DND-41 (cell line): ENCODE results near the gene YRDC.

Experiments used
- ATAC-seq: fragments of 200-7000 bp; cut with Tn5 transposase; 3 replicates; pipeline ENCODE4 v1.9.1; 2021; ENCODE audit warnings: low read depth; ENCODE audit not compliant: insufficient read depth
- DNase-seq: peaks from one replicate; pipeline ENCODE4 v3.0.0-alpha.2; 2020
- H2AFZ ChIP-seq: 2 replicates; pipeline ENCODE4 v1.6.0; 2012; ENCODE audit warnings: low read depth, low read length
- H3K27ac ChIP-seq: 2 replicates; pipeline ENCODE4 v1.5.1; 2012; ENCODE audit warnings: low read length, inconsistent platforms
- H3K27me3 ChIP-seq: fragments of 200-600 bp; sonication (generic); 2 replicates; pipeline ENCODE4 v1.6.0; 2012; ENCODE audit warnings: low read length, mild to moderate bottlenecking, inconsistent platforms; ENCODE audit not compliant: insufficient read depth, poor library complexity
- H3K36me3 ChIP-seq: 2 replicates; pipeline ENCODE4 v1.5.1; 2012; ENCODE audit warnings: low read length, inconsistent platforms; ENCODE audit not compliant: insufficient read depth
- H3K4me1 ChIP-seq: 2 replicates; pipeline ENCODE4 v1.5.1; 2012; ENCODE audit warnings: mild to moderate bottlenecking, low read length; ENCODE audit not compliant: insufficient read depth
- H3K4me2 ChIP-seq: 2 replicates; pipeline ENCODE4 v1.6.0; 2012; ENCODE audit warnings: mild to moderate bottlenecking, moderate library complexity, low read length, inconsistent platforms; ENCODE audit not compliant: insufficient read depth
- H3K4me3 ChIP-seq, 2 experiments: fragments of 200-600 bp in 1 of 2; shearing (Covaris generic) in 1 of 2; 2 replicates each; pipeline ENCODE4 v1.5.1; 2012 to 2016; ENCODE audit warnings: inconsistent platforms in 2 of 2, low read length in 2 of 2, mild to moderate bottlenecking in 2 of 2, low read depth in 1 of 2, moderate library complexity in 1 of 2
- H3K79me2 ChIP-seq: 2 replicates; pipeline ENCODE4 v1.6.0; 2012; ENCODE audit warnings: low read length, inconsistent platforms; ENCODE audit not compliant: insufficient read depth
- H3K9ac ChIP-seq: 2 replicates; pipeline ENCODE4 v1.6.0; 2012; ENCODE audit warnings: low read depth, mild to moderate bottlenecking, inconsistent platforms, low read length, moderate library complexity
- H3K9me3 ChIP-seq: 2 replicates; pipeline ENCODE4 v1.5.1; 2012; ENCODE audit warnings: low read length, moderate library complexity, mild to moderate bottlenecking, inconsistent platforms; ENCODE audit not compliant: insufficient read depth, severe bottlenecking
- H4K20me1 ChIP-seq: 2 replicates; pipeline ENCODE4 v1.6.0; 2012; ENCODE audit warnings: low read length; ENCODE audit not compliant: insufficient read depth
- CTCF ChIP-seq: IDR thresholded peaks from 2 replicates; pipeline ENCODE4 v1.5.1; 2012; ENCODE audit warnings: borderline replicate concordance, low read length, moderate library complexity, mild to moderate bottlenecking; ENCODE audit not compliant: poor library complexity, severe bottlenecking; ENCODE audit errors: extremely low read depth
- EZH2 ChIP-seq: IDR thresholded peaks from 3 replicates; pipeline ENCODE4 v1.6.1; 2012; ENCODE audit warnings: borderline replicate concordance, low read depth, mild to moderate bottlenecking, moderate library complexity, low read length, inconsistent platforms; ENCODE audit not compliant: severe bottlenecking

YRDC gene

GRCh38 chr1:37793773-37794371 is 14.1 kb downstream of the YRDC start, which contains the start of gene MANEAL:
Gene MANEAL (plus strand): TSS chr1:37793847. CDS start chr1:37794183, 336 bp downstream.
- DNase-seq (peak; percentile 59), ATAC-seq (peak; percentile 76)
- TF ChIP-seq CTCF (no peak), EZH2 (no peak)
- Histone ChIP-seq H3K4me1 (peaks cover 30% of the 10 kb centered on the region), H3K4me2 (peak within 1 kb of the TSS; percentile 99), H4K20me1 (peaks cover 20% of the 10 kb centered on the region; the same call in 1 of the 2 replicates), H3K4me3 (peak within 1 kb of the TSS; percentile 78 to 97; a peak in 3 of 4 replicates), H3K27ac (peak within 1 kb of the TSS; percentile 93), H2AFZ (peak within 1 kb of the TSS; percentile 99), H3K27me3 (no peaks in the 10 kb centered on the region), H3K36me3 (peaks cover 30% of the 10 kb centered on the region), H3K9ac (peak within 1 kb of the TSS; percentile 98), H3K9me3 (no peaks in the 10 kb centered on the region), H3K79me2 (peaks cover 33% of the 10 kb centered on the region)

GRCh38 chr1:37792943-37793686 is 14.9 kb downstream of the YRDC start:
- Histone ChIP-seq H3K27me3 (peaks cover under 1% of the 10 kb centered on the region), H3K36me3 (peaks cover 23% of the 10 kb centered on the region), H3K79me2 (peaks cover 33% of the 10 kb centered on the region), H2AFZ (peak overlapping the region; percentile 83), H3K27ac (no peak overlapping the region), H3K9me3 (no peaks in the 10 kb centered on the region), H3K9ac (peak overlapping the region; percentile 98), H3K4me2 (peak overlapping the region; percentile 99), H4K20me1 (peaks cover 20% of the 10 kb centered on the region; the same call in 1 of the 2 replicates), H3K4me1 (peaks cover 30% of the 10 kb centered on the region), H3K4me3 (peak overlapping the region in 1 of 2 experiments; percentile 97; a peak in 2 of 4 replicates)
- TF ChIP-seq CTCF (no peak), EZH2 (no peak)
- ATAC-seq = no peak; the same call in 2 of the 3 replicates
- DNase-seq = no peak

GRCh38 chr1:37782491-37782890 is 25.5 kb downstream of the YRDC start:
- ATAC-seq (no peak), DNase-seq (no peak)
- Histone ChIP-seq H3K27me3 (peaks cover 4% of the 10 kb centered on the region), H3K79me2 (no peaks in the 10 kb centered on the region), H3K9me3 (no peaks in the 10 kb centered on the region), H4K20me1 (no peaks in the 10 kb centered on the region), H3K4me2 (no peak overlapping the region), H3K36me3 (no peaks in the 10 kb centered on the region), H3K27ac (no peak overlapping the region), H2AFZ (no peak overlapping the region), H3K4me1 (no peaks in the 10 kb centered on the region), H3K9ac (no peak overlapping the region), H3K4me3 (no peak overlapping the region)
- no peak for TF ChIP-seq CTCF
- no peak for TF ChIP-seq EZH2
